Spleen (tissue), 11 donors: ENCODE data around the gene ZFYVE28. TPM values are rescaled to one million over a fixed set of nuclear protein-coding genes. Genes with fewer than 3 reads are reported as not detected.

Source experiments
- DNase-seq: peaks from one replicate; pipeline ENCODE4 v3.0.0-alpha.2; 2020
- H3K27ac ChIP-seq, 8 donors: fragments of 200-600 bp; sonication (generic) in 7 of 8; 1 replicate in 4 of 8; 2 replicates in 4 of 8; pipeline versions ENCODE4 v1.5.0 to v1.8.0; 2016 to 2021; ENCODE audit warnings: inconsistent platforms in 4 of 8, mild to moderate bottlenecking in 4 of 8, moderate library complexity in 1 of 8
- H3K27me3 ChIP-seq, 7 donors: fragments of 200-600 bp; sonication (generic) in 6 of 7; replicated peaks in 1 of 7; 1 replicate in 4 of 7; 2 replicates in 3 of 7; pipeline versions ENCODE4 v1.5.0 to v1.8.0; 2016 to 2021; ENCODE audit warnings: inconsistent platforms in 3 of 7, mild to moderate bottlenecking in 1 of 7
- H3K36me3 ChIP-seq, 6 donors: fragments of 200-600 bp; sonication (generic) in 5 of 6; 1 replicate in 4 of 6; 2 replicates in 2 of 6; pipeline versions ENCODE4 v1.5.0 to v1.8.0; 2016 to 2021; ENCODE audit warnings: inconsistent platforms in 2 of 6
- H3K4me1 ChIP-seq, 6 donors: fragments of 200-600 bp; sonication (generic) in 5 of 6; 1 replicate in 3 of 6; 2 replicates in 3 of 6; pipeline versions ENCODE4 v1.5.0 to v1.8.0; 2016 to 2021; ENCODE audit warnings: inconsistent platforms in 3 of 6
- H3K4me3 ChIP-seq, 8 donors: fragments of 200-600 bp; sonication (generic) in 7 of 8; 1 replicate in 4 of 8; 2 replicates in 4 of 8; pipeline versions ENCODE4 v1.5.0 to v1.8.0; 2016 to 2021; ENCODE audit warnings: inconsistent platforms in 4 of 8, mild to moderate bottlenecking in 4 of 8, moderate library complexity in 2 of 8
- H3K9me3 ChIP-seq, 8 donors: fragments of 200-600 bp; sonication (generic) in 7 of 8; 1 replicate in 4 of 8; 2 replicates in 4 of 8; pipeline versions ENCODE4 v1.5.0 to v1.8.0; 2016 to 2021; ENCODE audit warnings: inconsistent platforms in 4 of 8
- POLR2A ChIP-seq, 3 donors: fragments of 450-650 bp; IDR thresholded peaks; one replicate each; pipeline ENCODE4 v1.5.1; 2017; ENCODE audit warnings: antibody characterized with exemption in 3 of 3, mild to moderate bottlenecking in 1 of 3
- POLR2AphosphoS5 ChIP-seq, 3 donors: sonication (generic); formaldehyde crosslinking; IDR thresholded peaks; one replicate each; pipeline ENCODE4 v1.5.1; 2017; ENCODE audit warnings: antibody characterized with exemption in 3 of 3
- WGBS, 5 donors: extraction: QIAGEN DNeasy Blood & Tissue Kit in 3 of 5; methylation state at CpG; one replicate each; pipeline versions ENCODE4 v1.1.5 to v1.1.7; 2013 to 2018; 5-methylcytosine and 5-hydroxymethylcytosine counted together
- intact Hi-C: fragments of 100-400 bp; cut with DNase I; formaldehyde crosslinking; loops from one replicate; pipeline ENCODE4 v1.15.0; 2023; ENCODE audit warnings: low total_unique reads
- polyA plus RNA-seq, 3 donors: library from polyadenylated mRNA; stranded (reverse); fragments of 200-250 nt; gene quantifications; one replicate each; pipeline ENCODE4 v1.2.1, GENCODE V29; 2013
- total RNA-seq, 7 donors: library from RNA; depleted of rRNA in 3 of 7; stranded (reverse); fragments of >200 nt in 3 of 7; fragmentation: NEBNext Ultra II Directional in 4 of 7; extraction: Animal tissue kit (Norgen Biotek cat#: 25700) in 4 of 7; gene quantifications; one replicate each; pipeline versions ENCODE4 v1.1.0 to v1.2.1, GENCODE V29; 2016 to 2021
- TF ChIP-seq, protein P1 (sequence below), 11 experiments: fragments of 200-600 bp in 7 of 11; fragments of 450-650 bp in 4 of 11; sonication (generic) in 4 of 11; IDR thresholded peaks in 8 of 11; conservative IDR thresholded peaks in 3 of 11; 1 replicate in 7 of 11; 2 replicates in 4 of 11; pipeline versions ENCODE4 v1.4.0 to v1.8.0; 2016 to 2021; ENCODE audit warnings: antibody characterized with exemption in 11 of 11, inconsistent platforms in 4 of 11, mild to moderate bottlenecking in 1 of 11
- donor health status: healthy with polysubstance abuse.
- donor health status: DM: no; HTN: no; CAD: no; lungs with moderate emphysema.
- donor health status: DM: no; HTN: no; CAD: no.
- donor health status: Bipolar disorder and iron deficiency.
- donor health status: healthy.
- donor health status: DM: no; HTN: no; CAD: no.
- donor health status: DM: yes; HTN: yes; CAD: no.

Gene ZFYVE28
- total and polyA plus RNA-seq, 10 donors, result 2.7 to 31.3 (median 12.6) TPM

DNA sequence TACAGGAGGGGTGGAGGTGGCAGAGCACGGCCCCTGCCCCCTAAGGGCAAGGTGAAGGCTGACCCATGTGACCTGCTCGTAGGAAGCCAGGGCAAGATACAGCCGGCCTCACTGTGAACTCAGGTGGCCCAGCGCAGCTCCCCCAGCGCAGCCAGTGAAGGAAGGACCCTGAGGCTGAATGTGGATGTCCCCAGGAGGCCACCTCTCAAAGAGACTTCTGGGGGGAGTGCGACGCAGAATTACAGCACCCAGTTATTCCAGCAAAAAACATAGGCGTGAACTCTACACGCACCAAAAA lies 52.6 kb downstream of the ZFYVE28 start:
- no peak overlapping the region for H3K4me3 ChIP-seq
- H3K27ac ChIP-seq, result no peak overlapping the region
- 81 to 90% (median 82%) methylated on average over 5 to 9 of the region's 9 CpGs for WGBS, 5 donors
- H3K4me1 ChIP-seq, result peaks cover 6 to 34% (median 22%) of the 10 kb centered on the region in 6 donors
- TF ChIP-seq POLR2A (IDR thresholded peaks at IDR 0.05) (no peak), POLR2AphosphoS5 (IDR thresholded peaks at IDR 0.05) (no peak)
- no peak for DNase-seq
- peaks cover 0 to 7% (median 0%) of the 10 kb centered on the region in 7 donors for H3K27me3 ChIP-seq
- peaks cover 0 to 8% (median 0%) of the 10 kb centered on the region in 6 donors for H3K36me3 ChIP-seq
- intact Hi-C loops, result no loop called here
- H3K9me3 ChIP-seq, result peaks cover 0 to 13% (median 8%) of the 10 kb centered on the region in 8 donors

DNA sequence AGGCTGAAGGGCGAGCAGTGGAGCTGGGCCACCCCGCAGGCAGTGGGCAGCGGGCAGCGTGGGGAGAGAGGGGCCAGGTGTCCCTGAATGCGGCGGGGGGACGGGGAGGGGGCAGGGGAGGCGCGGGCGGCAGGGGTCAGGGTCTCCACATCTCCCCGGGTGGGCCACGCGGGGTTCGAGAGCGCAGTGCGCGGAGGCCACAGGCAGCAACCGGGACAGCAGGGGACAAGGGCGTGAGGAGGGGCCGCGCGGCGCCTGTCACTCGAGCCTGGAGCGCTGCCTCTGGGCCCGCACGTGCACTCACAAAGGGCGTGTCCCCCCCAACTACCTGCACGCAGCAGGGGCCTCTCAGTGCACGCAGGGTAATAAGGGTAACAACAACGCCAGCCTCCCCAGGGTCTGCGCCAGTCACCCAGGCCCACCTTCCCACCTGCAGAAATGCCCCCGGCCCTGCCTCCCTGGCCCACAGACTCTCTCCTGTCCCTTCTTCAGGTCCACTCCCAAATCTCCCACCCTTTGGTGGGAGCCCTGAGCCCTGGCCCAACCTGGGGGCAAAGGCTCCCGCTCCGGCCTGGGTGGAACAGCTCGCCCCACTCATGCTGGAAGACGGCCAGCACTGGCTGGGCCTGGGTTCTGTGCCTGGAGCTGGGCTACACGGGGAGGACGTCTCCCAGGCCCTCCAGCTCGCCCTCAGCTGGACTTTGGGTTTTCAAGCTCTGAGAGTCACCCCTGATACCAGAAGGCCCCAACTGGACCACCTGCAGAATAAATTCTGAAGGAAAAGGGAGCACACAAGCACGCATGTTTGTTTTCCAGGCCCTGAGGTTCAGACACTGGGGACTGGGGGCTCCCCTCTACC lies 53.2 kb downstream of the ZFYVE28 start:
- Histone ChIP-seq H3K27me3 (peaks cover 0 to 7% (median 0%) of the 10 kb centered on the region in 7 donors), H3K9me3 (peaks cover 0 to 13% (median 8%) of the 10 kb centered on the region in 8 donors), H3K4me1 (peaks cover 6 to 34% (median 22%) of the 10 kb centered on the region in 6 donors), H3K27ac (peak overlapping the region in 5 of 8 donors; percentile 15 to 50 (median 28)), H3K4me3 (peak overlapping the region in 6 of 8 donors; percentile 37 to 69 (median 44)), H3K36me3 (peaks cover 0 to 2% (median 0%) of the 10 kb centered on the region in 6 donors)
- TF ChIP-seq POLR2A (IDR thresholded peaks at IDR 0.05) (no peak), POLR2AphosphoS5 (IDR thresholded peaks at IDR 0.05) (peak in 1 of 3 donors; percentile 27)
- TF ChIP-seq, protein P1, sequence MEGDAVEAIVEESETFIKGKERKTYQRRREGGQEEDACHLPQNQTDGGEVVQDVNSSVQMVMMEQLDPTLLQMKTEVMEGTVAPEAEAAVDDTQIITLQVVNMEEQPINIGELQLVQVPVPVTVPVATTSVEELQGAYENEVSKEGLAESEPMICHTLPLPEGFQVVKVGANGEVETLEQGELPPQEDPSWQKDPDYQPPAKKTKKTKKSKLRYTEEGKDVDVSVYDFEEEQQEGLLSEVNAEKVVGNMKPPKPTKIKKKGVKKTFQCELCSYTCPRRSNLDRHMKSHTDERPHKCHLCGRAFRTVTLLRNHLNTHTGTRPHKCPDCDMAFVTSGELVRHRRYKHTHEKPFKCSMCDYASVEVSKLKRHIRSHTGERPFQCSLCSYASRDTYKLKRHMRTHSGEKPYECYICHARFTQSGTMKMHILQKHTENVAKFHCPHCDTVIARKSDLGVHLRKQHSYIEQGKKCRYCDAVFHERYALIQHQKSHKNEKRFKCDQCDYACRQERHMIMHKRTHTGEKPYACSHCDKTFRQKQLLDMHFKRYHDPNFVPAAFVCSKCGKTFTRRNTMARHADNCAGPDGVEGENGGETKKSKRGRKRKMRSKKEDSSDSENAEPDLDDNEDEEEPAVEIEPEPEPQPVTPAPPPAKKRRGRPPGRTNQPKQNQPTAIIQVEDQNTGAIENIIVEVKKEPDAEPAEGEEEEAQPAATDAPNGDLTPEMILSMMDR (IDR thresholded peaks at IDR 0.05 in 8 of 11, conservative IDR thresholded peaks at IDR 0.05 in 3 of 11), result no peak
- DNase-seq, result no peak
- WGBS, 5 donors, result 48 to 60% (median 55%) methylated on average over 27 to 41 of the region's 41 CpGs
- intact Hi-C loops, result no loop called here

- H3K36me3 ChIP-seq, result no peaks in the 10 kb centered on the region
- TF ChIP-seq, protein P1 (IDR thresholded peaks at IDR 0.05 in 8 of 11, conservative IDR thresholded peaks at IDR 0.05 in 3 of 11), result no peak
- TF ChIP-seq POLR2A (IDR thresholded peaks at IDR 0.05), result no peak
- TF ChIP-seq POLR2AphosphoS5 (IDR thresholded peaks at IDR 0.05), result peak; percentile 49 to 74 (median 57)
- 10 to 40% (median 23%) methylated on average over 41 to 47 of the region's 47 CpGs for WGBS, 5 donors
- peak overlapping the region; percentile 28 to 69 (median 40) for H3K4me3 ChIP-seq
- intact Hi-C loops, result no loop called here
- H3K9me3 ChIP-seq, result peaks cover 0 to 13% (median 8%) of the 10 kb centered on the region in 8 donors
- DNase-seq, result peak; percentile 86
- peaks cover 0 to 7% (median 0%) of the 10 kb centered on the region in 7 donors for H3K27me3 ChIP-seq
- peak overlapping the region in 5 of 8 donors; percentile 15 to 50 (median 28) for H3K27ac ChIP-seq
- H3K4me1 ChIP-seq, result peaks cover 6 to 34% (median 22%) of the 10 kb centered on the region in 6 donors
Observed at GRCh38 chr4:2364654-2365053, 53.8 kb downstream of the ZFYVE28 start.

GRCh38 chr4:2363951-2364653 lies 54.3 kb downstream of the ZFYVE28 start:
- TF ChIP-seq, protein P1 (IDR thresholded peaks at IDR 0.05 in 8 of 11, conservative IDR thresholded peaks at IDR 0.05 in 3 of 11), result no peak
- no peak for TF ChIP-seq POLR2A (IDR thresholded peaks at IDR 0.05)
- H3K9me3 ChIP-seq, result peaks cover 0 to 9% (median 6%) of the 10 kb centered on the region in 8 donors
- intact Hi-C loops, result no loop called here
- H3K27me3 ChIP-seq, result peaks cover 0 to 7% (median 0%) of the 10 kb centered on the region in 7 donors
- no peaks in the 10 kb centered on the region for H3K36me3 ChIP-seq
- peak overlapping the region in 4 of 8 donors; percentile 26 to 50 (median 34) for H3K27ac ChIP-seq
- WGBS, 5 donors, result 72 to 83% (median 77%) methylated on average over 12 to 17 of the region's 17 CpGs
- peak overlapping the region; percentile 28 to 69 (median 40) for H3K4me3 ChIP-seq
- peaks cover 6 to 34% (median 22%) of the 10 kb centered on the region in 6 donors for H3K4me1 ChIP-seq
- DNase-seq, result no peak
